HG02852 (cell line): ENCODE data around the gene CYP2C9.
"Not testable (repeated sequence)": the region's sequence is repeated elsewhere in the genome, so short reads cannot be mapped to it uniquely, and the experiment has no call there.

Experiments
- ATAC-seq: cut with Tn5 transposase; IDR thresholded peaks from one replicate; pipeline ENCODE4 v1.9.1; 2021; ENCODE audit warnings: mild to moderate bottlenecking, moderate library complexity; ENCODE audit not compliant: unreplicated experiment

The CYP2C9 gene

GRCh38 chr10:94938383-94938782 is at the start of gene CYP2C9:
CYP2C9 (plus strand) TSS chr10:94938658; CDS start chr10:94938683, 25 bp downstream.
- ATAC-seq, result no peak

GRCh38 chr10:94889123-94889522 is 49.3 kb upstream of the CYP2C9 start:
- no peak for ATAC-seq

DNA sequence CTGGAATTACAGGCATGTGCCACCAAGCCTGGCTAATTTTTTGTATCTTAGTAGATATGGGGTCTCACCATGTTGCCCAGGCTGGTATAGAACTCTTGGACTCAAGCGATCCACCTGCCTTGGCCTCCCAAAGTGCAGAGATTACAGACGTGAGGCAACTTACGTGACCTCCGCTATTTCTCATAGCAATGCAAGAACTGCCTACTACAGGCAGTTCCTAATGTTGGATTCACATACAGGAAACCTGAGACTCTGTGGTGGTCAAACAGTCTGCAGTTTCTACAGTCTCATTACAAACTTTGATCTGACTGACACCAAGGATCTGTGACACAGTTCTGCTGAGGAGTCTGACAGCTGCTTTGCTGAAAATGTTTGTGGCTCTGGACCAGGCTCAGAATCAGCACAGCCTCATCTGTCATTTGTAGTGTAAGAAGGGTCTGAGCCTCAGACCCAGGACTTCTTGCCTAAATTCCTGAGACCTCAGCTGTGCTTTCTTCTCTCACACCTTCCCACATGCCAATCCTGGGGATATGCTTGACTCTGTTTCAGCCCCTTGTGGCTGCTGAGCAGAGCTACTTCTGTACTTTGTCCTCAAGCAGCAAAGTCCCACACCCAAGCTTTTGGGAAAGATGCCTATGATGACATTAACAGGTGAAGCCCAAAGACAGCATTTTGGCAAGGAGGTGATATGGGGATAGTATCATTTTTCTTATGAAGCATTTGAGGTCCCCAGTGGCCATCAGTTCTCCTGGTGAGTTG is 48.0 kb upstream of the CYP2C9 start:
- no peak for ATAC-seq

- not testable (repeated sequence) for ATAC-seq
Observed at GRCh38 chr10:94898414-94898813, 40.0 kb upstream of the CYP2C9 start.

- ATAC-seq, result no peak
Observed at GRCh38 chr10:94902080-94902479, 36.4 kb upstream of the CYP2C9 start.

- ATAC-seq, result no peak
Observed at GRCh38 chr10:94902570-94902969, 35.9 kb upstream of the CYP2C9 start.

DNA sequence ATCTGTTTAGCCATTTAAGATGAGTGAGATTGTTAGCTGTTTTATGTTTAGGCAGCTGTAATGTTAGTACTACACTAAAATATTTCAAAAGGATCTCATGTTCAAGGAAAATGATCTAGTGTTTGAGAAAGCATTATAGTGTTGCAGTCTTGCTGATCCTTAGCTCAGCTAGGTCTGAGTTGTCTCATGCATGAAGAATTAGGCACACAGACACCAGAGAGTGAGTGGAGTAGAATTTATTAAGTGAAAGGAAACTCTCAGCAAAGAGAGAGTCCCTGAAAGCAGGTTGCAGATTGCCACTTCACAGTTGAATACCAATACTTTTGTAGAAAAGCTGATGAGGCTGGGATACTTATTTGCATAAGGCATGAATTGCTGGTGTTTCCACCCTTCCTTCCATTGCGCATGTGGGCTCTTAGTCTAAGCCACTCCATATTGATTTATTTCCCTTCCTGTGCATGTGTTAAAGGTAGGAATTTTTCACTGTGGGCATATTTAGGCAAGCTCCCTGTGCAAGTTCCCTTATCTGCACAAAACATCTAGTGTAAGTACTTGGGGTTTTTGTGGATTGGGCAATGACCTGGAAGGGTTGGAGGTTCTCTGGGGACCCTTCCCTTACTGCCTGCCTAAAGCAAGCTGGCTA is 33.8 kb upstream of the CYP2C9 start:
- ATAC-seq, result not testable (repeated sequence)

GRCh38 chr10:94916423-94916822 is 22.0 kb upstream of the CYP2C9 start:
- ATAC-seq, result no peak

DNA sequence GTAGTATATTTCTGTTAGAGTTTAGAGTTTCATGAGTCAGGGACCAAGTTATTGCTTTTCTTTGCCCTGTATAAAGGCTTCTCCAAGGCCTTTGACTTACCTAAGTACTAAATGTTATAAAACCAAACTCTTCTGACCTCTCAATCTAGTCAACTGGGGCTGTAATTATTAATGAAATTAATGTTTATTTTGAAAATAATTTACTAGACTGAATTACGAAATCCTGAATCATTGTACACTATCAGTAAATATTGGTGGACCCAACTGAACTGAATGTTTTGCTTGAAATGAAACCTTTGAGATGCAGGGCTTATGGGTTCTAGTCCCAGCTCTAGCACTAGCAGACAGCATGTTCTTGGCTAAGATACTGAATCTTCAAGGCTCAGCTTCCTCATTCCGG is 1.7 kb upstream of the CYP2C9 start:
- no peak for ATAC-seq

DNA sequence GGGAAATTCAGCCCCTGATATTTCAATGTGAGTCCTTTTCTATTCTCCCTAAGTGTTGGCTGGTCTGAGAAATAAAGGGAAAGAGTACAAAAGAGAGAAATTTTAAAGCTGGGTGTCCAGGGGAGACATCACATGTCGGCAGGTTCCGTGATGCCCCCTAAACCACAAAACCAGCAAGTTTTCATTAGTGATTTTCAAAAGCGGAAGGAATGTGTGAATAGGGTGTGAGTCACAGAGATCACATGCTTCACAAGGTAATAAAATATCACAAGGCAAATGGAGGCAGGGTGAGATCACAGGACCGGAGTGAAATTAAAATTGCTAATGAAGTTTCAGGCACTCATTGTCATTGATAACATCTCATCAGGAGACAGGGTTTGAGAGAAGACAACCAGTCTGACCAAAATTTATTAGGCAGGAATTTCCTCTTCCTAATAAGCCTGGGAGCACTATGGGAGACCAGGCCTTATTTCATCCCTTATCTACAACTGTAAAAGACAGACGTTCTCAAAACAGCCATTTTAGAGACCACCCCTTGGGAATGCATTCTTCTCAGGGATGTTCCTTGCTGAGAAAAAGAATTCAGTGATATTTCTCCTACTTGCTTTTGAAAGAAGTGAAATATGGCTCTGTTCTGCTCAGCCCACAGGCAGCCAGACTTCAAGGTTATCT is 5.1 kb downstream of the CYP2C9 start:
- ATAC-seq, result not testable (repeated sequence)

DNA sequence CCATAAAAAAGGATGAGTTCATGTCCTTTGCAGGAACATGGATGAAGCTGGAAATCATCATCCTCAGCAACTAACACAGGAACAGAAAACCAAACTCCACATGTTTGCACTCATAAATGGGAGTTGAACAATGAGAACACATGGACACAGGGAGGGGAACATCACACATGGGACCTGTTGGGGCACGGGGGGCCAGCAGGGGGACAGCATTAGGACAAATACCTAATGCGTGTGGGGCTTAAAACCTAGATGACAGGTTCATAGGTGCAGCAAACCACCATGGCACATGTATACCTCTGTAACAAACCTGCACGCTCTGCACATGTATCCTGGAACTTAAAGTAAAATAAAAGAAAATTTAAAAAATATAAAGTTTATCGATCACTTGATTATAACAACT is 7.7 kb downstream of the CYP2C9 start:
- not testable (repeated sequence) for ATAC-seq

DNA sequence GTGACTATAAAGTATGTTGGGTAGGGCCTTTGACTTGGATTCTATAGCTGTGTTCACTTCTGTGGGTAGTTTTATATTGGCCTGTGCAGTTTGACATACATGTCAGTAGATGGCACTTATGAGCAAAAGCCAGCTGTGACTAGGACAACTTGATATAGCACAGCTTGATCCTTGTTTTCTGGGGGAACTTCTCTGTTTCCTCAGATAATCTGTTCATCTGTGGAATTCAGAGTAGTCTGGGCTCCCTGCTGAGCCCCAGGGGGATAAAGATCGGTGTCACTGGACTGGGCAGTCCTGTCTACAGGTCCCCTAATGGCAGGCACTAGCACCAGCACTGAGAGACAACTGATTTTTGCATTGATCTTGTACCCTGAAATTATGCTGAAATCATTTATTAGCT is 25.4 kb downstream of the CYP2C9 start:
- peak; percentile 75 for ATAC-seq

- no peak for ATAC-seq
Observed at GRCh38 chr10:94983555-94983954, 45.1 kb downstream of the CYP2C9 start.

DNA sequence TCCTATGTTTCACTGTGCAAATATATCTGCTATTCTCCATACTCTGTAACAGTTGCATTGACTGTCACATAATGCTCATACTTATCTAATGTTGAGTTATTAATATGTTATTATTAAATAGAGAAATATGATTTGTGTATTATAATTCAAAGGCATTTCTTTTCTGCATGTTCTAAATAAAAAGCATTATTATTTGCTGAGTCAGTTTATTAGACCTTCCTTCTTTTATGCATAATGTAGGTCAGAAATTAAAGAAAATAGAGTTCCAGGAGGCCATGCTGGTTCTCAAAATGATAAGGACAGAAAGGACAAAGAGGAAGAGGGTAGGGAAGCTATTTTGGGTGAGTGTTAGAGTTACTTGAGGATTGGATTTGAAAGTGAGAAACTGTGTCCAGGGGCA is 50.7 kb downstream of the CYP2C9 start:
- no peak for ATAC-seq

- no peak for ATAC-seq
Observed at GRCh38 chr10:94991243-94991888, 52.9 kb downstream of the CYP2C9 start.

- no peak for ATAC-seq
Observed at GRCh38 chr10:94992811-94993210, 54.4 kb downstream of the CYP2C9 start.

GRCh38 chr10:94997741-94998174 is 59.3 kb downstream of the CYP2C9 start:
- no peak for ATAC-seq

DNA sequence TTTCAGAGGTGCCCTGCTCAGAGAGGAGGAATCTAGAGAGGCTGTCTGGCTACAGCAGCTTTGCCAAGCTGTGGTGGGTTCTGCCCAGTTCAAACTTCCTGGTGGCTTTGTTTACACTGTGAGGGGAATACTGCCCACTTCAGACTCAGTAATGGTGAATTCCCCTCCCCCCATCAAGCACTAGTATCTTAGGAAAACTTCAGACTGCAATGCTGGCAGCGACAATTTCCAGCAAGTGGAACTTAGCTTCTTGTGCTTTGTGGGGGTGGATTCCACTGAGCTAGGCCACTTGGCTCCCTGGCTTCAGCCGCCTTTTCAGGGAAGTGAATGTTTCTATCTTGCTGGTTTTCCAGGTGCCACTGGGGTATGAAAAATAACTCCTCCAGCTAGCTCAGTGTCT is 88.0 kb downstream of the CYP2C9 start:
- no peak for ATAC-seq

- ATAC-seq, result no peak
Observed at GRCh38 chr10:95031656-95032055, 93.2 kb downstream of the CYP2C9 start.

GRCh38 chr10:95034401-95034800 is 95.9 kb downstream of the CYP2C9 start:
- no peak for ATAC-seq
